Pulmonary artery endothelial cell (primary cell): Measurements from ENCODE around the gene RNU6-7. TPM values are rescaled to one million over a fixed set of nuclear protein-coding genes. Genes with fewer than 3 reads are reported as not detected.

ENCODE experiments used
- DNase-seq: peaks from one replicate; pipeline ENCODE4 v3.0.0-alpha.2; 2011; ENCODE audit warnings: low read depth, low spot score
- total RNA-seq: library from RNA; depleted of rRNA; stranded (reverse); fragments of >200 nt; gene quantifications from 2 replicates; pipeline ENCODE4 v1.2.3, GENCODE V29; 2014

RNU6-7 gene
- total RNA-seq, 1 donor from 2014 or later = not detected

- DNase-seq = no peak
Observed at GRCh38 chr14:32203928-32204357, 2.1 kb downstream of the RNU6-7 start.

GRCh38 chr14:32205554-32205953 is 3.7 kb downstream of the RNU6-7 start:
- DNase-seq = no peak

- DNase-seq = no peak
Observed at GRCh38 chr14:32205984-32206383, 4.1 kb downstream of the RNU6-7 start.

- no peak for DNase-seq
Observed at GRCh38 chr14:32206552-32206951, 4.7 kb downstream of the RNU6-7 start.

- no peak for DNase-seq
Observed at GRCh38 chr14:32208490-32208889, 6.6 kb downstream of the RNU6-7 start.

GRCh38 chr14:32209471-32209870 is 7.6 kb downstream of the RNU6-7 start:
- DNase-seq = no peak

- DNase-seq = no peak
Observed at GRCh38 chr14:32211068-32211404, 9.2 kb downstream of the RNU6-7 start.

GRCh38 chr14:32212833-32213232 is 11.0 kb downstream of the RNU6-7 start:
- DNase-seq = no peak

GRCh38 chr14:32217301-32217700 is 15.5 kb downstream of the RNU6-7 start:
- DNase-seq = no peak

- no peak for DNase-seq
Observed at GRCh38 chr14:32224737-32225377, 23.0 kb downstream of the RNU6-7 start.

- no peak for DNase-seq
Observed at GRCh38 chr14:32225378-32225920, 23.6 kb downstream of the RNU6-7 start.

GRCh38 chr14:32226056-32226455 is 24.2 kb downstream of the RNU6-7 start:
- DNase-seq = no peak

- no peak for DNase-seq
Observed at GRCh38 chr14:32230181-32230580, 28.3 kb downstream of the RNU6-7 start.

- no peak for DNase-seq
Observed at GRCh38 chr14:32230695-32231280, 28.9 kb downstream of the RNU6-7 start.

GRCh38 chr14:32232481-32232880 is 30.6 kb downstream of the RNU6-7 start:
- DNase-seq = no peak

- no peak for DNase-seq
Observed at GRCh38 chr14:32233260-32233659, 31.4 kb downstream of the RNU6-7 start.

- DNase-seq = no peak
Observed at GRCh38 chr14:32244404-32244803, 42.6 kb downstream of the RNU6-7 start.

- DNase-seq = no peak
Observed at GRCh38 chr14:32246751-32247150, 44.9 kb downstream of the RNU6-7 start.

GRCh38 chr14:32249371-32249770 is 47.5 kb downstream of the RNU6-7 start:
- DNase-seq = no peak

- DNase-seq = no peak
Observed at GRCh38 chr14:32249780-32250179, 47.9 kb downstream of the RNU6-7 start.

- no peak for DNase-seq
Observed at GRCh38 chr14:32250681-32251080, 48.8 kb downstream of the RNU6-7 start.

- DNase-seq = no peak
Observed at GRCh38 chr14:32251530-32251929, 49.7 kb downstream of the RNU6-7 start.
